Muscle layer of colon (tissue), 2 donors: ENCODE measurements around the gene CUL2.

Experiments used
- H3K27ac ChIP-seq: one replicate; pipeline ENCODE4 v1.7.0; 2013; ENCODE audit warnings: low read depth, mild to moderate bottlenecking, low read length, moderate library complexity
- H3K27me3 ChIP-seq, 2 donors: one replicate each; pipeline ENCODE4 v1.7.0; 2013; ENCODE audit warnings: low read length in 2 of 2, mild to moderate bottlenecking in 2 of 2; ENCODE audit not compliant: insufficient read depth in 2 of 2, control insufficient read depth in 1 of 2
- H3K36me3 ChIP-seq: one replicate; pipeline ENCODE4 v1.7.0; 2013; ENCODE audit warnings: mild to moderate bottlenecking, low read length; ENCODE audit not compliant: insufficient read depth
- H3K4me1 ChIP-seq: one replicate; pipeline ENCODE4 v1.7.0; 2013; ENCODE audit warnings: mild to moderate bottlenecking, low read length; ENCODE audit not compliant: insufficient read depth
- H3K4me3 ChIP-seq, 2 donors: one replicate each; pipeline ENCODE4 v1.7.0; 2013; ENCODE audit warnings: low read length in 2 of 2, low read depth in 1 of 2, mild to moderate bottlenecking in 1 of 2, moderate library complexity in 1 of 2
- H3K9ac ChIP-seq: one replicate; pipeline ENCODE4 v1.7.0; 2013; ENCODE audit warnings: low read length
- H3K9me3 ChIP-seq: one replicate; pipeline ENCODE4 v1.7.0; 2013; ENCODE audit warnings: mild to moderate bottlenecking, low read length
- donor health status: abdominal sarcoma.
- donor health status: Adenocarcinoma of cecum.

The CUL2 gene

DNA sequence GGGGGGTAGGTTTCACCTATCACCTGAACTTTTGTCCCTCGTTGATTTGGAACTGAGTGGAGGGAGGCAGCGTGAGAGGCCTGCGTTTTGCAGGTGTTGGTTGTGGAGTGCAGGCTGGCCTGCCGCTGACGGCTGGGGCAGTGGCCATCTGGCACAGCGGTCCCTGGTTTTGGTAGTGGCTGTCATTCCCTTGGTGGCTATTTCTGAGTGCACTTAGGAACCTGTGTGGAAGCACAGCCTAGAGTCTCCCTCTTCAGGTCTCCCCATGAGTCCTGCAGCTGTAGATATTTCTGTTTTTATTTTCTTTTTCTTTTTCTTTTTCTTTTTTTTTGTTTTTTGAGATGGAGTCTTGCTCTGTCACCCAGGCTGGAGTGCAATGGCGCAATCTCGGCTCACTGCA is 129.2 kb downstream of the CUL2 start:
- Histone ChIP-seq H3K9ac (no peak overlapping the region), H3K9me3 (no peaks in the 10 kb centered on the region), H3K27me3 (no peaks in the 10 kb centered on the region), H3K4me3 (no peak overlapping the region), H3K4me1 (no peaks in the 10 kb centered on the region), H3K36me3 (no peaks in the 10 kb centered on the region), H3K27ac (no peak overlapping the region)

DNA sequence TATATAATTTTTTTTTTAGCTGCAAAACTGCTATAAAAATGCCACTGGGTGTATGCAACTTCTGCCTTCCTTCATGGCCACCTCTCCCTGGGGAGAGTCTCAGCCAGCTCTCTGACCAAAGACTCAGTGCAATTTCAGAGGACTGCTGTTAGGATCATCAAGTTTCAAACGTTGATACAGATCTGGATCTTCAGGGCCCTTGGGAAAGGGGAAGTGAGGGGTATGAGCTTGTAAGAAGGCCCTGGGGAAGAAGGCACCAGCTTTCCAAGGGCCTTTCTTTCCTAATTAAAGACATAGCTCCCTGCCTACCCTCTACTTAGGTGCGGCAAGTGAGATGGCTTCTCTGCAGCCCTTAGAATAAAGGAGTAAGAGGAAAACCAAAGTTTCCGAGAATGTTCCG is 130.4 kb downstream of the CUL2 start:
- Histone ChIP-seq H3K9ac (no peak overlapping the region), H3K36me3 (no peaks in the 10 kb centered on the region), H3K27me3 (no peaks in the 10 kb centered on the region), H3K4me1 (no peaks in the 10 kb centered on the region), H3K9me3 (no peaks in the 10 kb centered on the region), H3K27ac (no peak overlapping the region), H3K4me3 (no peak overlapping the region)

DNA sequence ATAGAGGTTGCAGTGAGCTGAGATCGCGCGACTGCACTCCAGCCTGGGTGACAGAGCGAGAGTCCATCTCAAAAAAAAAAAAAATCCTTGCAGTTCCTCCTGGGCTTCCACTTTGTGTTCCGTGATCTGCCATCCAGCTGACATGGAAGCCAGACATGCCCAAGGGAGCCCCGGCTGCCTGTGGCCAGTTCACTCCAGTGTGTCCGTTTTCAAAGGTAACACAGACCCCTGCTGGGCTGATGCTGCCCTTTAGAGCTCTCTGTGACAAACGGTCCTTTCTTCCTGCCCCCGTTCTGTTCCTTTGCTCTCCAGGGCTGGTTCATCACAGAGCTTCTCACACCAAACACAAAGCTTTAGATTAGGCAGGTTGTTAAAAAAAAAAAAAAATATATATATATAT is 130.8 kb downstream of the CUL2 start:
- Histone ChIP-seq H3K4me1 (no peaks in the 10 kb centered on the region), H3K27ac (no peak overlapping the region), H3K4me3 (no peak overlapping the region), H3K9ac (no peak overlapping the region), H3K9me3 (no peaks in the 10 kb centered on the region), H3K36me3 (no peaks in the 10 kb centered on the region), H3K27me3 (no peaks in the 10 kb centered on the region)
